Endothelial cell of umbilical vein (primary cell): ENCODE measurements around the gene KLF2. TPM values are rescaled to one million over a fixed set of nuclear protein-coding genes. Genes with fewer than 3 reads are reported as not detected.

Experiments used
- BruUV-seq: library from RNA; stranded (reverse); fragments of 400-500 nt; replicated peaks from 2 replicates; lab custom pipeline; 2021; lab: Mats Ljungman, UMichigan
- CTCF ChIA-PET: fragments of 300-600, 350-600 bp; sonication (Branson Sonifier 250); formaldehyde crosslinking; loops from one replicate; lab custom pipeline; 2021; ENCODE audit warnings: antibody characterized with exemption, inconsistent platforms; lab: Charles Lee
- POLR2A ChIA-PET: fragments of 300-600, 350-600 bp; sonication (Branson Sonifier 250); formaldehyde crosslinking; loops from one replicate; lab custom pipeline; 2021; ENCODE audit warnings: antibody characterized with exemption, inconsistent platforms; lab: Charles Lee
- DNase-seq: peaks from one replicate; pipeline ENCODE4 v3.0.0-alpha.2; 2011; ENCODE audit warnings: low read depth, low spot score
- FAIRE-seq: peaks from 2 replicates; lab custom pipeline; 2011; peaks lifted over from hg19 to GRCh38; lab: Jason Lieb, UNC
- H2AFZ ChIP-seq: 2 replicates; pipeline ENCODE4 v1.6.0; 2012; ENCODE audit warnings: low read depth, low read length, control low read depth, inconsistent platforms
- H3K27ac ChIP-seq: 2 replicates; pipeline ENCODE4 v1.5.1; 2011; ENCODE audit warnings: low read depth, mild to moderate bottlenecking, control low read depth, low read length, moderate library complexity; ENCODE audit not compliant: insufficient read depth
- H3K27me3 ChIP-seq, 2 experiments: 2 replicates each; pipeline versions ENCODE4 v1.6.0 to v1.6.1; 2011; ENCODE audit warnings: low read length in 2 of 2, mixed read lengths in 1 of 2; ENCODE audit not compliant: control insufficient read depth in 2 of 2, insufficient read depth in 2 of 2
- H3K36me3 ChIP-seq, 2 experiments: 2 replicates in 1 of 2; 3 replicates in 1 of 2; pipeline ENCODE4 v1.5.1; 2011; ENCODE audit warnings: low read length in 2 of 2, mild to moderate bottlenecking in 1 of 2, moderate library complexity in 1 of 2; ENCODE audit not compliant: control insufficient read depth in 2 of 2, insufficient read depth in 2 of 2; ENCODE audit errors: extremely low read depth in 1 of 2
- H3K4me1 ChIP-seq: 3 replicates; pipeline ENCODE4 v1.5.1; 2011; ENCODE audit warnings: mild to moderate bottlenecking, low read length; ENCODE audit not compliant: control insufficient read depth, insufficient read depth; ENCODE audit errors: extremely low read depth
- H3K4me2 ChIP-seq: 2 replicates; pipeline ENCODE4 v1.6.1; 2011; ENCODE audit warnings: low read length, control low read depth, mixed read lengths; ENCODE audit not compliant: insufficient read depth
- H3K4me3 ChIP-seq, 3 experiments: fragments of 200-600 bp in 1 of 3; sonication (generic), shearing (Covaris generic) in 1 of 3; replicated peaks in 1 of 3; 2 replicates each; pipeline ENCODE4 v1.5.1; 2011 to 2016; ENCODE audit warnings: control low read depth in 3 of 3, low read length in 3 of 3, mild to moderate bottlenecking in 2 of 3, inconsistent platforms in 1 of 3, low read depth in 1 of 3, moderate library complexity in 1 of 3; ENCODE audit not compliant: insufficient read depth in 1 of 3
- H3K79me2 ChIP-seq: 2 replicates; pipeline ENCODE4 v1.6.0; 2012; ENCODE audit warnings: low read length, inconsistent platforms; ENCODE audit not compliant: control insufficient read depth, insufficient read depth
- H3K9ac ChIP-seq: replicated peaks from 2 replicates; pipeline ENCODE3; 2011; ENCODE audit warnings: low read length, control low read depth; ENCODE audit not compliant: insufficient read depth; ENCODE audit errors: extremely low read depth
- H3K9me1 ChIP-seq: replicated peaks from 3 replicates; pipeline ENCODE4 v1.6.0; 2011; ENCODE audit warnings: mild to moderate bottlenecking, low read length; ENCODE audit not compliant: control insufficient read depth, insufficient read depth; ENCODE audit errors: extremely low read depth
- H3K9me3 ChIP-seq: replicated peaks from 2 replicates; pipeline ENCODE4 v1.5.1; 2012; ENCODE audit warnings: low read length, inconsistent platforms; ENCODE audit not compliant: control insufficient read depth, insufficient read depth
- H4K20me1 ChIP-seq: replicated peaks from 2 replicates; pipeline ENCODE3; 2011; ENCODE audit warnings: mild to moderate bottlenecking, low read length; ENCODE audit not compliant: control insufficient read depth, insufficient read depth; ENCODE audit errors: extremely low read depth
- CTCF ChIP-seq, 2 donors: IDR thresholded peaks; 1 replicate in 1 of 2; 2 replicates in 1 of 2; pipeline ENCODE4 v1.5.1; 2011; ENCODE audit warnings: low read length in 2 of 2, mild to moderate bottlenecking in 2 of 2, moderate library complexity in 2 of 2, control low read depth in 1 of 2, inconsistent platforms in 1 of 2, low read depth in 1 of 2; ENCODE audit not compliant: insufficient read depth in 1 of 2; ENCODE audit errors: extremely low read depth in 1 of 2
- EZH2 ChIP-seq: IDR thresholded peaks from 2 replicates; pipeline ENCODE4 v1.6.1; 2012; ENCODE audit warnings: borderline replicate concordance, low read depth, mild to moderate bottlenecking, moderate library complexity, low read length, inconsistent platforms; ENCODE audit not compliant: severe bottlenecking
- FOS ChIP-seq: IDR thresholded peaks from 2 replicates; pipeline ENCODE4 v1.6.1; 2011; ENCODE audit warnings: mild to moderate bottlenecking, low read length, moderate library complexity, borderline replicate concordance; ENCODE audit not compliant: insufficient read depth
- GATA2 ChIP-seq: IDR thresholded peaks from 2 replicates; pipeline ENCODE4 v1.7.0; 2011; ENCODE audit warnings: low read depth, mild to moderate bottlenecking, moderate library complexity, mixed read lengths, low read length; ENCODE audit not compliant: insufficient read length, insufficient read depth
- JUN ChIP-seq: IDR thresholded peaks from 2 replicates; pipeline ENCODE4 v1.6.1; 2011; ENCODE audit warnings: borderline replicate concordance, low read depth; ENCODE audit not compliant: insufficient read length, insufficient read depth
- MAX ChIP-seq: IDR thresholded peaks from 2 replicates; pipeline ENCODE4 v1.6.1; 2011; ENCODE audit not compliant: insufficient read depth, insufficient read length
- MYC ChIP-seq: IDR thresholded peaks from one replicate; pipeline ENCODE4 v1.6.1; 2011; ENCODE audit warnings: mild to moderate bottlenecking, low read depth, low read length
- POLR2A ChIP-seq: IDR thresholded peaks from 2 replicates; pipeline ENCODE4 v1.6.1; 2012; ENCODE audit warnings: low read depth, mild to moderate bottlenecking, control low read depth, low read length
- POLR2AphosphoS5 ChIP-seq: IDR thresholded peaks from 2 replicates; pipeline ENCODE4 v1.6.1; 2012; ENCODE audit warnings: low read depth, mild to moderate bottlenecking, control low read depth, low read length, moderate library complexity; ENCODE audit not compliant: insufficient read depth
- dilution Hi-C: fragments of 300-500 bp; cut with MboI; formaldehyde crosslinking; loops from one replicate; pipeline ENCODE4 v1.15.0; 2019; ENCODE audit warnings: low sequenced_read_pairs; ENCODE audit not compliant: extremely low pct_ligation_motif_present
- intact Hi-C: fragments of 100-400 bp; cut with micrococcal nuclease; formaldehyde crosslinking; loops from one replicate; pipeline ENCODE4 v1.10.0; 2022
- polyA plus RNA-seq, 4 experiments: library from polyadenylated mRNA; depleted of rRNA in 3 of 4; stranded (reverse) in 3 of 4; unstranded in 1 of 4; fragments of >200 nt; gene quantifications; 2 replicates each; pipeline versions ENCODE4 v1.2.1 to v1.2.3, GENCODE V29; 2011 to 2012; ENCODE audit warnings: missing spikeins in 1 of 4
- total RNA-seq: library from RNA; stranded (reverse); gene quantifications from 2 replicates; pipeline ENCODE4 v1.2.3, GENCODE V29; 2021

The KLF2 gene
- total and polyA plus RNA-seq, 2 donors (not counting 3 experiments of a cell fraction or from before 2014, with no cell fraction given) = 23.4 to 30.3 TPM

- BruUV-seq = no TSS peak
- CTCF ChIA-PET = interaction anchor here (1.0 to 1.3 kb wide), 3 partner anchors 18 to 28 kb away, joined by 3 to 7 read pairs (median 3); no protein-coding TSS in a partner anchor
- peaks cover 3% of the 10 kb centered on the region for H3K4me1 ChIP-seq
- no peaks in the 10 kb centered on the region for H4K20me1 ChIP-seq
- H3K9me1 ChIP-seq = no peaks in the 10 kb centered on the region
- H3K27me3 ChIP-seq = no peaks in the 10 kb centered on the region
- TF ChIP-seq FOS (no peak), EZH2 (no peak), POLR2AphosphoS5 (no peak), POLR2A (no peak), MYC (no peak), CTCF (IDR thresholded peaks at IDR 0.05; ENCODE audit: extremely low read depth in 1 of 2, insufficient read depth in 1 of 2, low read depth in 1 of 2, low read length in 2 of 2) (no peak), MAX (no peak), GATA2 (no peak), JUN (no peak)
- H3K36me3 ChIP-seq = no peaks in the 10 kb centered on the region
- no peak overlapping the region for H3K4me3 ChIP-seq
- POLR2A ChIA-PET = no interaction called here
- no peak overlapping the region for H2AFZ ChIP-seq
- FAIRE-seq (no peak), DNase-seq (no peak)
- H3K9ac ChIP-seq = no peak overlapping the region
- H3K9me3 ChIP-seq = no peaks in the 10 kb centered on the region
- no peaks in the 10 kb centered on the region for H3K79me2 ChIP-seq
- no peak overlapping the region for H3K4me2 ChIP-seq
- H3K27ac ChIP-seq = no peak overlapping the region
- dilution Hi-C loops (loop anchor here (25.0 kb wide), 1 partner anchor 146 kb away; no protein-coding TSS in a partner anchor), intact Hi-C loops (no loop called here)
Observed at GRCh38 chr19:16358456-16358855, 33.8 kb downstream of the KLF2 start.
